Measurements from ENCODE around the gene PHC2.

Gene PHC2

DNA sequence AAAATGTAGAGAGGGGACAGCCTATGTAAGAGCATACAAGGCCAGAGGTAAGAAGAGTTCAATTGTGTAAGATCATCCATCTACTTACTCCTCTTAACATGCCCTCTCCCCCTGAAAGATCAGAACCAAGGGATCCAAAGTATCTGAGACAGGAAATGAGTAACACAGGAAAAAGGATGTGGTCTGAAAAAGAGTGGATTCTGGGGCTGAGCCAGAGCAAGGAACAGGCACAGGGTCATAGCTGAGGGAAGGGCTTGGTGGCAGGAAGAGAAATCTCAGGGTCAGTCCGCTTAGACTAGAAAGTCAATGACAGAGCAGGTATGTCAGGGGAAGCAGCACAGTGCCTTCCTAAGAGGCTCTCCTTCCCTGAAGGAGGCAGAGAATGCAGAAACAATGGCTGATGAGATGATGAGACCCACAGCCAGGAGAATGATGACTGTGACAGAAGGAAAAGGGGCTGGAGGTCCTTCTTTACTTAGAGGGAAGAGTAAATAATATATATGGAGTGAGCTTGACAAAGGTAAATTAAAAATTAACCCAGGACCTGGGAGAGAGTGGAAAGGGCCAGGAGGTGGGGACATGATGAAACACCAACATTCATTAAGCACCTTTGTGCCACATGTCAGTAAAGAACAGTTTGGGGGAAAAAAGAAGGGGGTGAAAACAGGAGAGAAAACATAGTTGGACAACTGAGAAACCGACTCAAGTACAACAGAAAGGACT, 83.8 kb downstream of the PHC2 start:
- peak; percentile 40 for DNase-seq

DNA sequence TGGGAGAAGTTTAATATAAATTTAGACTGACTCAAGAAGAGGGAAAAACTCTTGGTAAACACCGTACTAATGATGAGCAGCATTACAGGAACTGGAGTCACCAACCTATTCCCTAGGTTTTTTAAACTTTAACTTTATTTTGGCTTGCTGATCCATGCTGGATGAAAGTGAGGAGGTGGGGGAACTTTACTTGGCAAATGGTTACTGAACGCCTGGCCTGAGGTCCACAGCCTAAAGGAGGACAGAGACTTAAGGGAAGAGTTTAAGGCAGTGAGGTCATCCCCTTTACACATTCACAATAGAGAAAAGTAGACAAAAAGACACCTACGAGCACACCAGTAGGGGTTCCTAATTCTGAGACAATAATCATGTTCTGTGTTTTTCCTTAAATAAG, 84.4 kb downstream of the PHC2 start:
- DNase-seq: no peak

DNA sequence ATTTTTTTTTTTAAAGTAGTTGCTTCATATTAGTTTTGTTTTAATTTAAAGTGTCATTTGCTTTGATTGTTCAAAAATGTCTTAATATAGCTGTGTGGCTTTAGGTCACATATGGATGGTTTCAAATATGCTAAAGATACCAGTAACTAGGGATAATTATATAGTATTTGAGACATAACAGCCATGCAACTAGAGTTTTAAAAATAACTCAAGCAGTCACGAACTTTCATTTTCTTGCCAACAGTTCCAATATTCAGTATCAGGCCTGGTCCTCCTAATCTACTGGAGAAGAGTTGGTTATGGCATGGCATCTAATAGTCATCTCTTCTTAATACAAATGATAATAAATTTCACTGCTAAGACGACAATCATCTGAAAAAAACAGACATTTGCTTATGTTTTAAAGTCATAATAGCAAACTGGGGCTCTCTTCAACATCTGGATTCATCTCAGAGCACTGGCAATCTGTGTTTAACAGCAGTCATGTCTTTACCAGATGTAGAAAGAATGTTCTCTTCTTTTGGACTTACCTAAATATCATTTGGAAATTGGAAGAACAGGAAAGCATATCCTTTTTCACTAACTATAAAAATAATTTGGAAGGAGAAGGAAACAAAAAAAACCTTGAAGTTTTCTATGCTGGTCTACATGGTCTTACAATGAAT, 85.9 kb downstream of the PHC2 start:
- no peak for DNase-seq

DNA sequence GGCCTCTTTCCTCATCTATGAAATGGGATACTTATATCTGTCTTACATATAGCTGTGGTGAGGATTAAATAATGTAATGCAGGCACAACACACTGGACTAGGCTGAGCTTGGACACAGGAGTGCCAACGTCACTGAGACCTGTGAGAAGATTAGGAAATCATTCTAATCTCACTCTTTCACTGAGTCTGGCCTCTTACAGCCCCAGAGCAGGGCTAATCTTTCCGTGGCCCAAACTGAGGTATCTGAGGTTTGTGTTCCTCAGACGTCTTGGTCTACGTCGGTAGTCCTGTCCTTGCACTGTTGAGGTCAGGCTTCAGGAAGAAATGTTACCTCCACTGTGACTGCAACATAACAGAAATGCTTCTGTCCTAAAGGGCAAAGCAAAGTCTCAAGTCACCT, 87.4 kb downstream of the PHC2 start:
- DNase-seq: no peak

GRCh38 chr1:33342041-33342723, 88.7 kb downstream of the PHC2 start:
- no peak for DNase-seq

DNA sequence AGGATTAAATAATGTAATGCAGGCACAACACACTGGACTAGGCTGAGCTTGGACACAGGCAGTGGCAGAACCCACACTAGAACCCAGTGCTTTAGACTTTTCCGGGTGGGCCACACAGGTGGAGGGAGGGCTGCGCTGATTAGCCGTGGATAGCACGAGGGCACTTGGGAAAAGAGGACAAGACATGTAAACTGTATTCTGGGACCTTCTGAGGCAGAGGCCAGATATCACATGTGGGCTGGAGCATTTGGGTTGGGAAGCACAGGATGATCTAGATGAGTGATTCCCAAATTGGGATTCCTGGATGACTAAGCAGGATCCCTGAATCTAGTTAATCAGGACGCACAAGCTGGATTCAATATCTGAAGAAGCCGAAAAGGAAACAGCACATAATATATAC, 89.7 kb downstream of the PHC2 start:
- DNase-seq: no peak

GRCh38 chr1:33339413-33339812, 91.5 kb downstream of the PHC2 start:
- no peak for DNase-seq

DNA sequence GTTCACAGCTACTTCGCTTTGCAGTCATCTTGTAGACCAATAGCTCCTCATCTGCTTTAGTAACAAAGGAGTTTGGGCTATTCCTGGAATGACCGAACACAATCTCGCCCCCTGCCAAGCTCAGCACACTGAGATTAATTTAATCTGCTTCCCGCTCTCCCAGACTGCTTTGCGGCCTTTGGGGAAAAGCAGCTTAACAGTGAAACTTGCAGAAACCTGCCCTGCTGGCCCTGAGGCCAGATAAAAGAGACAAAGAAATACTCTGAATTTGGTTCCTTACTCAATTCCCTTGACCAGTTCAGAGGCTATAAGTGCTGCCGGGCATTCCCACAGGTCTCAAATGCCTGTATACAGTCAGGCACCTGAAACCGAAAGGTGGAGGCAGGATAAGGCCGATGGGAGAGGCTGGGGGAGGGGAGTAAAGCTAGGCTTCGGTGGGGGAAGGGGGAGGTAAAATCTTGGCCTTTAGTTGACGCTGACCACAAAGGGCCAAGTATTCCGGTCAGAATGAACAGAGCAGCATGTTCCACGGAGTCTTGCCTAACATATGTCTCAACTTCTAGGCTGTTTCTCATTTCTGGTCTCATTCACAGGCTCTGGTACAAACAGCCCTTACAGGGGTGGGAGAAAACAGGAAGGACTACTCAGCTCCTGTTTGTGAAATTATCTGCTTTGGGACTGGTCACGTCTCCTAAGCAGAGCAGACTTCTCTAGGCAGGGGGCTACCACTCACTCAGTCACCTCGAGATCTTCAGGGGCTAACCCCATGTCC, 92.3 kb downstream of the PHC2 start:
- DNase-seq: no peak

GRCh38 chr1:33338048-33338439, 92.9 kb downstream of the PHC2 start:
- DNase-seq: no peak

DNA sequence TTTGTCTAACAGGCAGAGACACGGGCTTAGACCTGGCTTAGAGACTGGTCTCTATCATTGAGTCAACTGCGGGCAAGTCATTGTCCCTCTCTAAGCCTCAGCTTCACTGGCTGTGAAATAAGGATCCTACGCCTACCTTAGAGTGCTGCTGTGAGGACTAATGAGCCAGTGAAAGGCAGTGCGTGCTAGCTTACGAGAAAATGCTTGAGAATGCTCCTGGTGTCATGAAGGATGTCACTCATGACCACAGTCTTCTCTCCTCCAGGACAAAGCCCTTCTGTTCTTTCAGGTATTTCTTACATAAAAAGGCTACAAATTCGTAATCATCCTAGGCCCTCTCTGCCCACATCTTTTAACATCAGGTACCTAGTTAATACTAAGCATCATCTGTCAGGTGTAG, 93.5 kb downstream of the PHC2 start:
- no peak for DNase-seq

- no peak for DNase-seq
Measured at GRCh38 chr1:33336580-33336979, 94.3 kb downstream of the PHC2 start.

GRCh38 chr1:33335020-33335419, 95.9 kb downstream of the PHC2 start:
- peak; percentile 32 for DNase-seq

DNA sequence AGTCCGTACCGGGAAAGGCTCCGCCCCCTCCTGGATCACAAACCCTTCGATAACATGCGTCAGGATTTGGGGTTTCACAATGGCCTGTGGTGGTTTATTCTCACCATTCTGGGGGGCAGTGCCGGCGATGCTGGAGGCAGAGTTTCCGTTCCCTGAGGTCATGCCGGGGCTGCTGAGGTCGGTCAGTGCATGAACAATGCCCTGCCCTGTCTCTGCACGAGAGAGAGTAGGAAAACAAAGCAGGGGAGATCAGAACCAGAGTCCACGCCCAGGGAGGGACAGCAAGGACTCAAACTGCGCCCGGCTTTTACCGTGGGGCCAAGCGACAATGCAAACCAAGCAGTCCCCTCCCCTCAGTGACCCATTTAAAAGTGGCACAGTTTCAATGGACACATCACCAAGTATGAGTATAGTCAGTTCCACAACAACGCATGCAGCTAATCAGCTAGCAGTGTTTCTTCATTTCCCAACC, 96.8 kb downstream of the PHC2 start:
- DNase-seq: no peak

- no peak for DNase-seq
Measured at GRCh38 chr1:33332881-33333280, 98.0 kb downstream of the PHC2 start.

DNA sequence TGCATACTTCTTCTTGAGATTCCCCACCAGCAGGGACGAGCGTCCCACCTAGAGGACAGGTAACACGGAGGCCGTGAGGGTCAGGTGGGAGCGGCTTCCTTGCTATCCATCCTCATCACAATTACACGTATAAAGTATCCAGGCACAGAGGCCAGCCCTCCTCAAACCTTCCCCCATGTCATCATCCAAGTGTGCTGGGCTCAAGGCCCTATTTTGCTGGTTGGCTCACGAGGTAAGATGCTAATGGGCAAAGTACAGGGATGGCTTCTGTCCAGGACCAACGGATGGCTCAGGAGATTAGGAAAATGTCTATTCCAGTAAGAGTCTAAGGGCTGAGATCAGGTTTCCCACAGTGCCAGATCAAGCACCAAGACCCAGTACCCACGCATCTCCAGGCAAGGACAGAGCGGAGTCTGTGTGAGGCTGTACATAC, 98.5 kb downstream of the PHC2 start:
- DNase-seq: no peak

GRCh38 chr1:33331444-33332356, 99.2 kb downstream of the PHC2 start:
- DNase-seq: no peak

DNA sequence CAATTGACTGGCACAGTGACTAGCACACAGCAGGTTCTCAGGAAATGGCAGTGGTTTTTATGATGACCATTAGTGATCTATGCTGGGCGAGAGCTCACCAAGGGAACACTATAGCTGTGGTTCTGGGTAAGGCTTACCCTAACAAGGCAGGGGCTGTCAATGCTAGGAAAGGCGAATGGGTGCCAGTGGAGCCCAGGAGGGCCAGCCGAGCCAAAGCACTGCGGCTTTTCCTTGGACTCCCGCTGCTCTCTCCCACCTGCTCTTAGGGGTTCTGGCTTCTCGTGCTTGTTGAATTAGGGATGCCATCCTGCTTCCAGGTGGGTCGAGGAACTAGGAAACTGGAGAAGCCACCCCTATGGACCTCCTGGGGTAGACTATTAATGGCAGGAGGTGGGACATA, 100.0 kb downstream of the PHC2 start:
- DNase-seq: no peak

- no peak for DNase-seq
Measured at GRCh38 chr1:33330361-33330890, 100.5 kb downstream of the PHC2 start.

DNA sequence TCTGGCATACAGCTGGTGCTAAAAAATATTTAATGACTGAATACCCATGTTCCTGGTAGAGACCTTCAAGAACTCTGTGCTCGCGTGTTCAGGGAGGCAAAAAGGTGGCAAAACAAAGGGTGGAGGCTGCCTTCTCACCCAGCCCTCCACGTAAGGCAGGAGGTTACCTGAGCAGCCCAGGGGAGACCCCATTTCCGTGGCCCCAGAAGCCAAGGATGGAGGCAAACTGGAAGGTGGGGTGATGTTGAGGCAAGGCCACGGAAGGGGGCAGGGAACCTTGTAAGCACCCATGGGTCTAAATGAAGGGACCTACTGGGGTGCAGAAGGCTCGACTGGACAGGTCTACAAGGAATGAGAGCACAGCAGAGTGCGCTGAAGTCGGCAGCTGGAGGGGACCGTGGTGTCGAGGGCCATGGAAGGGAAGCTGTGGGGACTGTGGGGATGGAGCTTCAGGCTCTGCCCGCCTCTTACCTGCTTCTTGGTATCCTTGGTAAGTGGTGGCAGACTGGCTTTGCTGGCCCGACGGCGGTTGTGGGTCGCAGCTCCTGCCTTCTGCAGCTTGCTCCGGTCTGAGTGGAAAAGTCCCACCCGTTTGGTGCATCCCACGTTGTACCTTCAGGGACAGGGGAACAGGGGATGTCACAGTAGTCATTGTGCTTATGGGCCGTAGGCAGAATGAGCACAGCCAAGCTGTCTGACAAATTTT, 101.1 kb downstream of the PHC2 start:
- DNase-seq: no peak

DNA sequence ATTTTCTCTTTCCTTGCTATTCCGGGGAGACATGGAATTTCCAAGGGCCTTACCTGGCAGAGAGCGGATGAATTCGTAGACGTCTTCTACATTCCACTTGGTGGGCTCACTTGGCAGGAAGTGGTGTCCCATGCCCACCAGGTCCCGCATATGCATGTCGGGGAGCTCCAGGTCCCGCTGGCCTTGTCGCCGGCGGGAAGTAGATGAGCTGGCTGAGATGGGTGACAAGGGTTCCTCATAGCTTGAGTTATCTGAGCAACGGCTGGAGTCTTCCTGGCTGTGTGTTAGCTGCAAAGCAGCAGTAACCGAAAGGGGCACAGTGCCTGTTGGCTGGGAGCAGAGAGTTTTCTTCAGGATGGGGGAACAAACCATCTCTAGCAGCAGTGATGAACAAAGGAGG, 102.1 kb downstream of the PHC2 start:
- no peak for DNase-seq
